Measurements from ENCODE around the gene CHST9. TPM values are rescaled to one million over a fixed set of nuclear protein-coding genes. Genes with fewer than 3 reads are reported as not detected.

Gene CHST9
- total and polyA plus RNA-seq, 12 donors = 0.03 to 2.2 (median 0.13) TPM; not detected in 2

DNA sequence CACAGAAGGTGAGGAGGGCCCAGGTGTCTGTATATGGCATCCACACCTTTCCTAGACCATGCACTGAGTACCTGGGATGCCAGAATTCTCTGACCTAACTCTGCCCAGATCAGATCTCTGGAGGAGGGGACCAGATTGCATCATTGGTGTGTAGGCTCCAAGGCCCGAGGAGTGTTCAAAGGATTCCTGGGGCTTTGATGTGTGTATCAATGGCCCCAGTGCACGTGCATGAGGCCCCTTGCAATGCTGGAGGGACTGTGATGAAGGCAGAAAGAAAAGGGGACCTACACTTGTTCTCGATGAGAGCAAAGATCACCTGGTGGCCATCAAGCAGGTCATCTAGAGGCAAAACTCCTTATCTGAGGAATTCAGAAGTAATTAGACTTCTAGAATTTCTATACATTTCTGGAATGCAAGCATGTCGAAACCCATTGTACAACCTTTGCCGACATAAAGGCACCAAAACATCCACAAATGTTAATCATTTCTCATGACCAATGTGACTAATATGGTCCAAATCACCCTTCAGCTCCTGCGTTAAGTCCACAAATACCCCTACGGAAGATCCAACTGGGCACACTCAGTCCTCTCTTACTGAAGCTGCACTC is 123.5 kb downstream of the CHST9 start:
- TF ChIP-seq, protein P1, sequence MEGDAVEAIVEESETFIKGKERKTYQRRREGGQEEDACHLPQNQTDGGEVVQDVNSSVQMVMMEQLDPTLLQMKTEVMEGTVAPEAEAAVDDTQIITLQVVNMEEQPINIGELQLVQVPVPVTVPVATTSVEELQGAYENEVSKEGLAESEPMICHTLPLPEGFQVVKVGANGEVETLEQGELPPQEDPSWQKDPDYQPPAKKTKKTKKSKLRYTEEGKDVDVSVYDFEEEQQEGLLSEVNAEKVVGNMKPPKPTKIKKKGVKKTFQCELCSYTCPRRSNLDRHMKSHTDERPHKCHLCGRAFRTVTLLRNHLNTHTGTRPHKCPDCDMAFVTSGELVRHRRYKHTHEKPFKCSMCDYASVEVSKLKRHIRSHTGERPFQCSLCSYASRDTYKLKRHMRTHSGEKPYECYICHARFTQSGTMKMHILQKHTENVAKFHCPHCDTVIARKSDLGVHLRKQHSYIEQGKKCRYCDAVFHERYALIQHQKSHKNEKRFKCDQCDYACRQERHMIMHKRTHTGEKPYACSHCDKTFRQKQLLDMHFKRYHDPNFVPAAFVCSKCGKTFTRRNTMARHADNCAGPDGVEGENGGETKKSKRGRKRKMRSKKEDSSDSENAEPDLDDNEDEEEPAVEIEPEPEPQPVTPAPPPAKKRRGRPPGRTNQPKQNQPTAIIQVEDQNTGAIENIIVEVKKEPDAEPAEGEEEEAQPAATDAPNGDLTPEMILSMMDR (IDR thresholded peaks at IDR 0.05) = no peak
- no peak for TF ChIP-seq POLR2A (IDR thresholded peaks at IDR 0.05)
- H3K4me1 ChIP-seq (replicated peaks in 1 of 2) = no peaks in the 10 kb centered on the region
- DNase-seq = no peak
- intact Hi-C loops (cut with DNase I) = no loop called here
- no peak overlapping the region for H3K4me3 ChIP-seq
- WGBS, 4 donors = 80 to 86% (median 82%) methylated on average over 7 of the region's 7 CpGs
- no peaks in the 10 kb centered on the region for H3K27me3 ChIP-seq
- H3K27ac ChIP-seq = no peak overlapping the region
- H3K9me3 ChIP-seq (replicated peaks in 1 of 3) = no peaks in the 10 kb centered on the region
- no peaks in the 10 kb centered on the region for H3K36me3 ChIP-seq (replicated peaks in 1 of 2)

DNA sequence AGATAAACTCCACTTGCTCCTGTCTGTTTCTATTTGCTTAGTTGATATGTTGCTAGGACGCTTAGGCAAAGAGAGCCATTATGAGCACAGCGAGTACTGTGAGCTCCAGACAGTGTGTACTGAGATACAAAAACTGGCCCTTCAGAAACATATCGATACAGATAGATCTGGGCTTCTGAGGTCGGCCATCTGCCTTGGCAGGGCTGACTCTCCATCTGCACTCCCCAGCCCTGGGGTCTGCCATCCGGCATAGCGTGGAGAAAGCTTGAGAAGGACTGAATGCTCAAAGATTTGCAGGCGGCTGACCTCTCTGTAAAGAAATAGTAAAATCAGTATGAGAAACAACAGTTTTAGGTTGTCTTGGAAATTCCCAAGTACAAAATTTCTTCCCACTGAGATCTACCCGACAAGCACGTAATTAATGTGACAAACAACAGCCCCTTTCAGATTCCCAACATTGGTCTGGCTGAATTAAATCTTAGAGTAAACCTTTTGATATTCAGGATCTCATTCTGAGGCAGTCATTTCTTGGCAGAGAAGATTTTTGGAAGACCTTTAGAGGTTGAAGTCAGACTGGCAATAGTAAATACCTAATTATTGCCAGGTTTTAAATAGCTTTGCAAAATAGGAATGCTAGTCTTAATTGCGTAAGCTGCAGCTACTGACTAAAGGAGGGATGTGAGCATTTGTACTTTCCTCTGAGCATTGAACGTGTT is 127.4 kb downstream of the CHST9 start:
- Histone ChIP-seq H3K27me3 (no peaks in the 10 kb centered on the region), H3K4me1 (replicated peaks in 1 of 2) (no peaks in the 10 kb centered on the region), H3K27ac (no peak overlapping the region), H3K36me3 (replicated peaks in 1 of 2) (no peaks in the 10 kb centered on the region), H3K9me3 (replicated peaks in 1 of 3) (no peaks in the 10 kb centered on the region), H3K4me3 (no peak overlapping the region)
- TF ChIP-seq, protein P1 (IDR thresholded peaks at IDR 0.05) = no peak
- TF ChIP-seq POLR2A (IDR thresholded peaks at IDR 0.05) = no peak
- intact Hi-C loops (cut with DNase I) = no loop called here
- 54 to 62% (median 58%) methylated on average over 11 of the region's 11 CpGs for WGBS, 4 donors
- DNase-seq = no peak

DNA sequence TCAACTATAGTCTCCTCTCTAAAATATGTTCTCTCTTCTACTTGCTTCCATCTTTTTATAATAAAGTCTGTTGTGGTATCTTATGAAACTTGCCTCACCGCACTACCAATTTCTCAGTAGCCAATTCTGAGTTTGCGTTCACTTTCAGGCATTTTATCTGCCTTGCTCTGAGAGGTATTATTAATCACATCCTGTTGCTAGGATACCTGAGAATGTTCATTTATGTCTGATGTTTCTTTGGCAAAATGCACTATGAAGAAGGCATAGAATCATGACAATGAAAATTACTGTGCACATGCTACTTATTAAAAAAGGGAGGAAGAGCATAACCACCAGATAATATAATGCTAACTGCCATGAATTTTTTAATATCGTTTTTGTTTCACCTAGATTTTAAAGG is 130.2 kb downstream of the CHST9 start:
- no peak for DNase-seq
- Histone ChIP-seq H3K9me3 (replicated peaks in 1 of 3) (no peaks in the 10 kb centered on the region), H3K36me3 (replicated peaks in 1 of 2) (no peaks in the 10 kb centered on the region), H3K4me1 (replicated peaks in 1 of 2) (no peaks in the 10 kb centered on the region), H3K27ac (no peak overlapping the region), H3K27me3 (no peaks in the 10 kb centered on the region), H3K4me3 (no peak overlapping the region)
- intact Hi-C loops (cut with DNase I) = no loop called here
- TF ChIP-seq, protein P1 (IDR thresholded peaks at IDR 0.05) = no peak
- TF ChIP-seq POLR2A (IDR thresholded peaks at IDR 0.05) = no peak
- 51 to 61% (median 58%) methylated on average over 3 of the region's 3 CpGs for WGBS, 4 donors

DNA sequence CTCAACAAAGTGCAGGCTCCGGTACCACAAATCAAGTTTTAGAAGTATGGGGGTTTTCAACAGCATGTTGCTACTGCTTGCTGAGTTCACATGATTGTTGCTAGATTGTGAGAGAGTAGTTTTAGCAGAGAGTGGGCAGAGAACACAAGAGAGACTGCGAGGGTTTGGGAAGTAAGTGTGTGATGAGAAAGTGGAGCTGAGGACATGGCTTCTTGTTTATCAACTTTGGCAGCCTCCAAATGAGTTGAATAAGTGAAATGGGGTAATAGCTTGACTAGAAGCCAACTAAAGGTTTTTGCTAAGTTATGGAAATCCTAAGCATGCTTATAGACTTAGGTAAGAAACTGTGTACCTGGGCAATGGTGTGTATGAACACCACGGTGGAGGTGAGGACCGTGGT is 135.1 kb downstream of the CHST9 start:
- H3K4me1 ChIP-seq (replicated peaks in 1 of 2) = no peaks in the 10 kb centered on the region
- no peaks in the 10 kb centered on the region for H3K36me3 ChIP-seq (replicated peaks in 1 of 2)
- no peak overlapping the region for H3K27ac ChIP-seq
- intact Hi-C loops (cut with DNase I) = no loop called here
- no peak for DNase-seq
- WGBS, 4 donors = 82 to 87% (median 85%) methylated on average over 4 of the region's 4 CpGs
- H3K27me3 ChIP-seq = no peaks in the 10 kb centered on the region
- no peaks in the 10 kb centered on the region for H3K9me3 ChIP-seq (replicated peaks in 1 of 3)
- no peak for TF ChIP-seq POLR2A (IDR thresholded peaks at IDR 0.05)
- TF ChIP-seq, protein P1 (IDR thresholded peaks at IDR 0.05) = no peak
- H3K4me3 ChIP-seq = no peak overlapping the region

Data from adrenal gland (tissue), 12 donors.